GM12878 (cell line): ENCODE results near the gene CBY3. TPM values are rescaled to one million over a fixed set of nuclear protein-coding genes. Genes with fewer than 3 reads are reported as not detected.

Source experiments
- ATAC-seq: fragments of 200-7000 bp; cut with Tn5 transposase; 3 replicates; pipeline ENCODE4 v1.9.1; 2020; ENCODE audit warnings: mild to moderate bottlenecking, moderate library complexity
- BruUV-seq: library from RNA; stranded (reverse); fragments of 400-500 nt; replicated peaks from 2 replicates; lab custom pipeline; 2021; lab: Mats Ljungman, UMichigan
- CTCF ChIA-PET: fragments of 300-600 bp; sonication (Branson Sonifier 250); formaldehyde crosslinking; extraction: SDS; loops from one replicate; lab custom pipeline; 2021; ENCODE audit warnings: inconsistent platforms; lab: Yijun Ruan, JAX
- POLR2A ChIA-PET: fragments of 350-600 bp; formaldehyde crosslinking; extraction: SDS; loops from one replicate; lab custom pipeline; 2021; ENCODE audit warnings: inconsistent platforms; lab: Charles Lee
- RAD21 ChIA-PET: fragments of 300-600 bp; sonication (Branson Sonifier 250); formaldehyde crosslinking; loops from one replicate; lab custom pipeline; 2023; ENCODE audit warnings: antibody characterized with exemption; ENCODE audit not compliant: unreplicated experiment; lab: Charles Lee
- SMC1A ChIA-PET: fragments of 300-600 bp; sonication (Branson Sonifier 250); formaldehyde crosslinking; loops from one replicate; lab custom pipeline; 2023; ENCODE audit not compliant: unreplicated experiment, uncharacterized antibody; lab: Charles Lee
- DNase-seq: peaks from one replicate; pipeline ENCODE4 v3.0.0-alpha.2; 2011; ENCODE audit warnings: low read depth, low spot score
- FAIRE-seq: peaks from 3 replicates; lab custom pipeline; 2011; peaks lifted over from hg19 to GRCh38; lab: Jason Lieb, UNC
- H2AFZ ChIP-seq: 2 replicates; pipeline ENCODE4 v1.6.0; 2011; ENCODE audit warnings: low read depth, low read length, control low read depth; ENCODE audit not compliant: control insufficient read depth
- H3K27ac ChIP-seq: 2 replicates; pipeline ENCODE4 v1.5.1; 2011; ENCODE audit warnings: control low read depth; ENCODE audit not compliant: control insufficient read depth, insufficient read depth
- H3K27me3 ChIP-seq, 2 experiments: replicated peaks in 1 of 2; 2 replicates each; pipeline versions ENCODE4 v1.6.0 to v1.6.1; 2011; ENCODE audit warnings: low read length in 1 of 2; ENCODE audit not compliant: control insufficient read depth in 2 of 2, insufficient read depth in 2 of 2
- H3K36me3 ChIP-seq, 2 experiments: 2 replicates each; pipeline ENCODE4 v1.5.1; 2011; ENCODE audit warnings: low read length in 1 of 2; ENCODE audit not compliant: control insufficient read depth in 2 of 2, insufficient read depth in 2 of 2
- H3K4me1 ChIP-seq: 2 replicates; pipeline ENCODE4 v1.6.1; 2011; ENCODE audit warnings: mild to moderate bottlenecking, low read length, moderate library complexity, mixed read lengths; ENCODE audit not compliant: control insufficient read depth, insufficient read depth
- H3K4me2 ChIP-seq: 2 replicates; pipeline ENCODE4 v1.6.0; 2011; ENCODE audit warnings: control low read depth; ENCODE audit not compliant: control insufficient read depth, insufficient read depth
- H3K4me3 ChIP-seq: fragments of 200-600 bp; sonication (generic); 2 replicates; pipeline ENCODE4 v1.5.1; 2016
- H3K79me2 ChIP-seq: 2 replicates; pipeline ENCODE4 v1.6.0; 2011; ENCODE audit warnings: low read length; ENCODE audit not compliant: control insufficient read depth, insufficient read depth
- H3K9ac ChIP-seq: 2 replicates; pipeline ENCODE4 v1.8.0; 2011; ENCODE audit warnings: low read length, control low read depth, mixed read lengths; ENCODE audit not compliant: control insufficient read depth, insufficient read depth
- H3K9me3 ChIP-seq: replicated peaks from 3 replicates; pipeline ENCODE4 v1.5.1; 2011; ENCODE audit warnings: mild to moderate bottlenecking, low read length; ENCODE audit not compliant: control insufficient read depth, insufficient read depth
- H4K20me1 ChIP-seq: 2 replicates; pipeline ENCODE4 v1.6.0; 2011; ENCODE audit not compliant: control insufficient read depth, insufficient read depth
- ATF2 ChIP-seq: IDR thresholded peaks from 2 replicates; pipeline ENCODE4 v1.6.1; 2012; ENCODE audit warnings: low read length, inconsistent platforms
- ATF7 ChIP-seq: fragments of 450-650 bp; IDR thresholded peaks from 2 replicates; pipeline ENCODE4 v1.6.1; 2016; ENCODE audit warnings: low read depth, mild to moderate bottlenecking
- HDAC6 ChIP-seq: fragments of 200-600 bp; sonication (generic); IDR thresholded peaks from one replicate; pipeline ENCODE4 v1.8.0; 2017; ENCODE audit warnings: antibody characterized with exemption; ENCODE audit not compliant: unreplicated experiment
- NKRF ChIP-seq: fragments of 450-650 bp; conservative IDR thresholded peaks from 2 replicates; pipeline ENCODE4 v1.6.1; 2017; ENCODE audit warnings: mild to moderate bottlenecking, moderate library complexity
- POLR2AphosphoS2 ChIP-seq: IDR thresholded peaks from 2 replicates; pipeline ENCODE4 v1.6.1; 2011; ENCODE audit warnings: low read depth, mild to moderate bottlenecking, low read length, improper control_type of control experiment, moderate library complexity
- RUNX3 ChIP-seq: IDR thresholded peaks from 2 replicates; pipeline ENCODE4 v1.6.1; 2012; ENCODE audit warnings: low read length, inconsistent platforms
- TCF3 ChIP-seq: IDR thresholded peaks from 2 replicates; pipeline ENCODE4 v1.6.1; 2012; ENCODE audit warnings: low read depth, mild to moderate bottlenecking, low read length, borderline replicate concordance; ENCODE audit not compliant: insufficient read depth
- YY1 ChIP-seq: IDR thresholded peaks from 2 replicates; pipeline ENCODE4 v1.6.1; 2011; ENCODE audit warnings: low read depth, mild to moderate bottlenecking, low read length
- WGBS: methylation state at CpG from one replicate; pipeline ENCODE4 v1.1.6; 2016; ENCODE audit warnings: low lambda C conversion rate; ENCODE audit not compliant: insufficient replicate concordance, insufficient coverage; ENCODE audit errors: missing lambda C conversion rate; 5-methylcytosine and 5-hydroxymethylcytosine counted together
- in situ Hi-C: fragments of 300-500 bp; cut with MboI; formaldehyde crosslinking; loops from 9 replicates; pipeline ENCODE4 v1.14.3; 2018; ENCODE audit warnings: mixed read lengths
- intact Hi-C: fragments of 100-400 bp; cut with micrococcal nuclease; formaldehyde crosslinking; loops from one replicate; pipeline ENCODE4 v1.14.2; 2022; ENCODE audit not compliant: unreplicated experiment
- polyA plus RNA-seq, 11 experiments: library from polyadenylated mRNA; depleted of rRNA in 4 of 11; unstranded in 6 of 11; stranded (reverse) in 5 of 11; fragments of >200 nt; fragmentation: Nextera tagmentation in 4 of 11; fragmentation: Illumina TruSeq in 1 of 11; extraction: Ambion mirVana in 4 of 11; extraction: Trizol in 1 of 11; gene quantifications; 1 replicate in 1 of 11; 2 replicates in 10 of 11; pipeline versions ENCODE4 v1.2.1 to v1.2.3, GENCODE V29; 2011 to 2016; ENCODE audit warnings: inconsistent platforms in 2 of 11, missing spikeins in 2 of 11, low read depth in 1 of 11
- total RNA-seq, 4 experiments: library from RNA; depleted of rRNA in 3 of 4; stranded (reverse); fragments of >200 nt in 3 of 4; fragmentation: Illumina TruSeq in 1 of 4; extraction: Trizol in 1 of 4; gene quantifications; 2 replicates each; pipeline versions ENCODE4 v1.2.1 to v1.2.3, GENCODE V29; 2013 to 2021

CBY3 gene
- total and polyA plus RNA-seq, 10 of the 15 experiments (the other 5 are each of a cell fraction or from before 2014, with no cell fraction given) = 0.10 to 1.2 (median 0.47) TPM; not detected in 5

- RAD21 ChIA-PET = interaction anchor here (0.6 kb wide), 1 partner anchor 65 kb away, joined by 4 read pairs; no protein-coding TSS in a partner anchor
- BruUV-seq = no TSS peak
- H3K79me2 ChIP-seq = peaks cover 26% of the 10 kb centered on the region
- H3K36me3 ChIP-seq = peaks cover 7 to 36% of the 10 kb centered on the region in 2 experiments
- TF ChIP-seq ATF7 (no peak), ATF2 (no peak), TCF3 (no peak), HDAC6 (no peak), YY1 (no peak), NKRF (no peak), RUNX3 (no peak), POLR2AphosphoS2 (no peak)
- TF ChIP-seq, all 136 proteins: peak for 0
- DNase-seq (no peak), ATAC-seq (no peak), FAIRE-seq (no peak)
- H3K4me2 ChIP-seq = no peak overlapping the region
- CTCF ChIA-PET = interaction anchor here (2.6 to 4.2 kb wide), 2 partner anchors 32 to 52 kb away, joined by 9 to 25 read pairs; no protein-coding TSS in a partner anchor
- H3K27me3 ChIP-seq = no peaks in the 10 kb centered on the region
- intact Hi-C loops (no loop called here), in situ Hi-C loops (no loop called here)
- no peaks in the 10 kb centered on the region for H3K9me3 ChIP-seq
- no peak overlapping the region for H3K27ac ChIP-seq
- 65% methylated on average over 3 of the region's 3 CpGs for WGBS
- H3K4me1 ChIP-seq = peaks cover 6% of the 10 kb centered on the region; the same call in 1 of the 2 replicates
- SMC1A ChIA-PET = interaction anchor here (1.6 to 3.4 kb wide), 2 partner anchors 28 to 50 kb away, joined by 4 to 12 read pairs; partner anchors contain the start of gene CBY3
- H3K4me3 ChIP-seq = no peak overlapping the region
- no peaks in the 10 kb centered on the region; the same call in 1 of the 2 replicates for H4K20me1 ChIP-seq
- H2AFZ ChIP-seq = no peak overlapping the region
- H3K9ac ChIP-seq = no peak overlapping the region
- POLR2A ChIA-PET = interaction anchor here (0.6 to 1.5 kb wide), 2 partner anchors 33 to 66 kb away, joined by 4 to 7 read pairs; no protein-coding TSS in a partner anchor
Measured at GRCh38 chr5:179730356-179730755, 49.5 kb upstream of the CBY3 start.
